SK-N-DZ (cell line): ENCODE data around the gene SMARCA4.
"Not testable (repeated sequence)": the region's sequence is repeated elsewhere in the genome, so short reads cannot be mapped to it uniquely, and the experiment has no call there.

Experiments used
- DNase-seq: peaks from one replicate; pipeline ENCODE4 v3.0.0-alpha.2; 2015; ENCODE audit warnings: low spot score

Gene SMARCA4

DNA sequence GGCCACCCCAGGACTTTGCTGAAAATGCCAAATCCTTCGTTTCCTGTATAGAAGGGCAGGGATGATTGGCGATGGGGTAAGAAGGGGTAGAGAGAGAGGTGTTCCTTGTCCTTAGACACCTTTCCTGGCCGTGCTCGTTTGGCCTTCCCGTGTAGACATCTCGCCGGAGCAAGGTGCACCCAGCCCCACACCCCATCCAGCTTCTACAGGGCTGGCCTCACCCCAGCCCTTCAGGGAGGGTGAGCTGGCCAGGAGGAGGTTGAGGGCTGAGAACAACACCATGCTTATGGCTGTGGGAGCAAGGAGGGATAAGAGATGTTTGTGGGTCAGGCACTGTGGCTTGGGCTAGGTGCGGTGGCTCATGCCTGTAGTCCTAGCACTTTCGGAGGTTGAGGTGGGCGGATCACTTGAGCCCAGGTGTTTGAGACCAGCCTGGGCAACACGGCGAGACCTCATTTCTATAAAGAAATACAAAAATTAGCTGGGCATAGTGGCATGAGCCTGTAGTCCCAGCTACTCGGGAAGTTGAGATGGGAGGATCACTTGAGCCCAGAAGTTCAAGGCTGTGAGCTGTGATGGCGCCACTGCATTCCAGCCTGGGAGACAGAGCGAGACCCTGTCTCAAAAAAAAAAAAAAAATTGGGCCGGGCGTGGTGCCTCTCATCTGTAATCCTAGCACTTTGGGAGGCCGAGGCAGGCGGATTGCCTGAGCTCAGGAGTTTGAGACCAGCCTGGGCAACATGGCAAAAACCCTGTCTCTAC lies 15.5 kb downstream of the SMARCA4 start:
- DNase-seq: no peak

DNA sequence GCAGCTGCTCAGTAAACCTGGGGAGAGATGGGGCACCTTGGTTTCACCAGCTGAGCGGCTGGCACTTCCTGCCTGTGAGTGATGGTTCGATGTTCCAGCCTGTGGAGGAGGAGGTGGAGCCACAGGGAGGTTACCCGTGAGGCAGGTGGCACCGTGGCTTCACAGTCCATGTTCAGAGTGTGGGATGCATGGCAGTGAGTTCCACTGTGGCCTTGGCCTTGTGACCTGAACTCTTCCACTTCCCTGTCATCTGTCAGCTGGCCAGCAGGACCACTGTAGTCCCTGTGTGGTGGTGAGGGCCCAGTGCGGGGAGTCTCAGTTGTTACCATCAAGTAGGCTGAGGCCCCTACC lies 16.9 kb downstream of the SMARCA4 start:
- DNase-seq: no peak

DNA sequence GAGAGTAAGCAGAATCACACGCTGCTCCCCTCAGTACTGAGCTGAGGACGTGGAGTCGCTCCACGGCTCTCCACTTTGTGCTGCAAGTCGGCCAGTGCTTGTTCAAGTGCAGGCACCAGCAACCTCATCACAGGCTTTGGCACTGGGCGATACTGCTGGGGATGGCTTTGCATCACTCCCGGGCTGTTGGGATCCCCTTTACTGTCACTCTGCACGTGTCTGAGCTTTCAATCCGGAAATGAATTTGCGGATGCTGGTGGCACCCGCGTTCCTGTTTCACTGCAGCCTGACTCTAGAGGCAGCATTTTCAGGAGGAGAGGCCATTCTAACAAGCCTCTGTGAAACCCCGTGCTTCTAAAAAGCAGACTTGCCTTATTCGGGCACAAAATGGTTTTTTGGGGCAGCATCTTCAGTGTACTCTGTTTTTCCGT lies 19.1 kb downstream of the SMARCA4 start:
- DNase-seq: no peak

DNA sequence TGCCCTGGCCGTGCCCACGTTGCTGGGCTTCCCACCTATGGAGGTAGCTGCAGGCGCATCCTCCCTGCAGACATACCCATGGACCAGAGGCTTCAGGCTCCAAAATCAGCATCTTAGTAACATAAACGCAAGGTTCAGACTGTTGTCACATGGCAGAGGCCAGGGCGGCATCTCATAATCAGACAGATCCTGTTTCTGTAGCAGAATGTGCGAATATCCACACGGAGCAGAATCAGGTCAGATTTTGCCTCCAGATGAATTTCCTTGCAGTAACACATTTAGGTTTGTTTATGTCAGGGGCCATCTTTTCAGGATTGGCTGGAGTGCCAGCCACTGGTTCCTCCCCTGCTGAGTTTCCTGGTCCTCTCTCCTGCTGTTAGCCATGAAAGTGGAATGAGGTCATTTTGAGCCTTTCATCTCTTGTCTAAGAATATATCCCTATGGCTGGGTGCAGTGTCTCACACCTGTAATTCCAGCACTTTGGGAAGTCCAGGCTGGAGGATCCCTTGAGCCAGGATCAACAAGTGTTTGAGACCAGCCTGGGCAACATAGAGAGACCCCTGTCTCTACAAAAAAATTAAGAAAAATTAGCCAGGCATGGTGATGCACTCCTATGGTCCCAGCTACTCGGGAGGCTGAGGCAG lies 20.5 kb downstream of the SMARCA4 start:
- no peak for DNase-seq

- DNase-seq: no peak
These were observed 22.2 kb downstream of the SMARCA4 start for GRCh38 chr19:10983026-10983425.

- DNase-seq: no peak
These were observed 23.4 kb downstream of the SMARCA4 start for GRCh38 chr19:10984166-10984735.

DNA sequence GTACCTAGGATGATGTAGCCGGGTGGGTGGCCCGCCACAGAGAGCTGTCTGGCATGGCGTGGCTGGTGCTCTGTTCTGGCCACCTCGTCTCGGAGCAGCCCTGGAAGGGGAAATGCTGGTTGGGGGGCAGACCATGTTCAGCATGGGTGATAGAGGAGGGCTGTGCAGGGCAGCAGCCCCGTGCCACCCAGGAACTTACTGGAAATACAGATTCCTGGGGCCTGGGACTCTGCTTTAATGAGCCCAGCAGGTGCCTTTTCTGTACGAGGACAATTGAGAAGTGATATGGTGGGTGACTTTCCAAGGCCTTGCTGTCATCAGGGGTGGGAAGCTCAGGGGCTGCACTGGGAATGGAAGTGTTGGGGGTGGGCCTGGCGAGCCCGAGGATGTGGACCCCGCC lies 24.7 kb downstream of the SMARCA4 start:
- no peak for DNase-seq

DNA sequence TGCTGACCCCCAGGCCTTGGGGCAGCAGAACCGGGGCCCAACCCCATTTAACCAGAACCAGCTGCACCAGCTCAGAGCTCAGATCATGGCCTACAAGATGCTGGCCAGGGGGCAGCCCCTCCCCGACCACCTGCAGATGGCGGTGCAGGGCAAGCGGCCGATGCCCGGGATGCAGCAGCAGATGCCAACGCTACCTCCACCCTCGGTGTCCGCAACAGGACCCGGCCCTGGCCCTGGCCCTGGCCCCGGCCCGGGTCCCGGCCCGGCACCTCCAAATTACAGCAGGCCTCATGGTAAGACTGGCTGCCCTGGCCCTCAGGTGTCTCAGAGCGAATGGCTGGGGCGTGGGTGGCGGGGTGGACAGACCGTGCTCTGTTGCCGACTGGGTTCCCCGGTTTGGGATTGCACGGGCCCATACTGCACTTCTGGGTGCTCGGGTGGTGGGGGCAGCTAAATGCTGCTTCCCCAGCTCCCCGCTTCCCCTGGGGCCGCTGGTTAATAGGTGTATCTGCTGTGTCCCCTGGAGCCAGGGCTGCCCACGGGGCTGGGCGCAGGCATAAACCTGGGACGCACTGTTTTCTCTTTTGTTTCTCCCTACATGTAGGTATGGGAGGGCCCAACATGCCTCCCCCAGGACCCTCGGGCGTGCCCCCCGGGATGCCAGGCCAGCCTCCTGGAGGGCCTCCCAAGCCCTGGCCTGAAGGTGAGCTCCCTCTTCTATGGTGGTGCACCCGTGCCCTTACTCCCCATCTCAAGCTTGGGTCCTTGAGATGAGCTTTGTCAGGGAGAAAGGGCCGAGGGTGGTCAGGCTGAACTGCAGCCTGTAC lies 25.7 kb downstream of the SMARCA4 start:
- DNase-seq: no peak

DNA sequence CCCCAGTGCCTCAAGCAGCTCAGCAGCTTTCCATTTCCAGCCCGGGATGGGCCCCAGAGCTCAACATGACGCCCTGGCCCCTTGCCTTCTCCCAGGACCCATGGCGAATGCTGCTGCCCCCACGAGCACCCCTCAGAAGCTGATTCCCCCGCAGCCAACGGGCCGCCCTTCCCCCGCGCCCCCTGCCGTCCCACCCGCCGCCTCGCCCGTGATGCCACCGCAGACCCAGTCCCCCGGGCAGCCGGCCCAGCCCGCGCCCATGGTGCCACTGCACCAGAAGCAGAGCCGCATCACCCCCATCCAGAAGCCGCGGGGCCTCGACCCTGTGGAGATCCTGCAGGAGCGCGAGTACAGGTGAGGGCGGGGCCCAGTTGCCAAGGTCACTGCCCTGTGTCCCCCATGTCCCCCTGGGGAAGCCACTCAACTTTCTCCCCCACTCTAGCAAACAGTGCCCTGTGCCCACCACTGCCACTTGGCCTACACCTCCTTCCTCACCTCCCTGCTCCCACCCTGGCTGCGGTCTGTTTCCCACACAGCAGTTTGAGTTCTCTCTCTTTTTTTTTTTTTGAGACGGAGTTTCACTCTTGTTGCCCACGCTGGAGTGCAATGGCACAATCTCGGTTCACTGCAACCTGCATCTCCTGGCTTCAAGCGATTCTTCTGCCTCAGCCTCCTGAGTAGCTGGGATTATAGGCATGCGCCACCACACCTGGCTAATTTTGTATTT lies 26.9 kb downstream of the SMARCA4 start:
- no peak for DNase-seq

DNA sequence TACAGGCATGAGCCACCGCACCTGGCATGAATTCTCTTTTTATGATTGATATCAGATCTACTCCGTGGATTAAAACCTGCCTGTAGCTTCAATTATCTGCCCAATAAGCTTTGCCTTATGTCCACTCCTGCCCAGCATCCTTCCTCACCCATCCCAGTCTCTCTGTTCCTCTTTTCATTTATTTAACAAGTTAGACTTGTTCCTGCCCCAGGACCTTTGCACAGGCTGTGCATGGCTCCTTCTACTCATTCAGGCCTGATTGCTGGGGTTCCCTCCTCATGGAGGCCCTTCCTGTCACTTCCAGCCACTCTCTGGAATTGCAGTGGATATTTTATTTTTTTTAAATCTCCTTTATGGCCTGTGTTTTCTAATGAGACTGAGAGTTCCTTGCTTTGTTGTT lies 27.6 kb downstream of the SMARCA4 start:
- DNase-seq: no peak

DNA sequence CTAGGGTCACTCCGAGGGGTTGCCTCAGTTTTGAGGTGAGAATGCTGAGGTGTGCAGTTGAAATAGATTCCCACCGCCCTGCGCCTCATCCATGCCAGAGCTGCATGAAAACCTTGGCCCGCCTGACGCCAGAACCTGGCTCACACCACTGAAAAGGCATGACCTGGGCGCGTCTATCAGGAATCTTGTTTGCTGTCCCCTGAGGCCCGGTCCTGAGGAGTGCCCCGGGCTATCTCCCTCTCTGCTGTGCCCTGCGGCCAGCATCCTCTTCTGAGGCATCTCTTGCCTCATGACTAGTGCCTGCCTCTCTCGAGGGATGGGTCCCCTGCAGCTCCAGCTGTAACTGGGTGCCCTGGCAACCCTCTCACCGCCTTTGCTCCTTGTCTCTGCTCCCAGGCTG lies 28.1 kb downstream of the SMARCA4 start:
- no peak for DNase-seq

DNA sequence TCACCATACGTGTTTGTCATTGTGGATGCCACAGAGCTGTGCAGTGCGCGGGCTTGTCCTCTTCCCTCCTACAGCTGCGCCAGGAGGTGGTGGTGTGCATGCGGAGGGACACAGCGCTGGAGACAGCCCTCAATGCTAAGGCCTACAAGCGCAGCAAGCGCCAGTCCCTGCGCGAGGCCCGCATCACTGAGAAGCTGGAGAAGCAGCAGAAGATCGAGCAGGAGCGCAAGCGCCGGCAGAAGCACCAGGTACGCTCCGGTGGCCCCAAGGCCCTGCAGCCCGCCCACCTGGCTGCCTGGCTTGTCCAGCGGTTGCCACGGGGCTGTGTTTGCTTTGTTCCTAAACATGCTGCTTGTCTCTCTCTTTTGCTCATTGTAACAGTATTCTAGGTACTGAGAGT lies 30.2 kb downstream of the SMARCA4 start:
- DNase-seq: no peak

GRCh38 chr19:10991521-10992081 lies 30.8 kb downstream of the SMARCA4 start:
- DNase-seq: no peak

DNA sequence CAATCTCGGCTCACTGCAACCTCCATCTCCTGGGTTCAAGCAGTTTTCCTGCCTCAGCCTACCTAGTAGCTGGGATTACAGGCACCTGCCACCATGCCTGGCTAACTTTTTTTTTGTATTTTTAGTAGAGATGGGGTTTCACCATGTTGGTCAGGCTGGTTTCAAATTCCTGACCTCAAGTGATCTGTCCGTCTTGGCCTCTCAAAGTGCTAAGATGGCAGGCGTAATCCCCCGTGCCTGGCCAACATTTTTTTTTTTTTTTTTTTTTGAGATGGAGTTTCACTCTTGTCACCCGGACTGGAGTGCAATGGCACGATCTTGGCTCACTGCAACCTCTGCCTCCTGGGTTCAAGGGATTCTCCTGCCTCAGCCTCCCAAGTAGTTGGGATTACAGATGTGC lies 31.3 kb downstream of the SMARCA4 start:
- not testable (repeated sequence) for DNase-seq

- DNase-seq: no peak
These were observed 35.2 kb downstream of the SMARCA4 start for GRCh38 chr19:10995926-10996600.

- no peak for DNase-seq
These were observed 37.3 kb downstream of the SMARCA4 start for GRCh38 chr19:10998045-10998533.

- no peak for DNase-seq
These were observed 37.8 kb downstream of the SMARCA4 start for GRCh38 chr19:10998666-10999065.

GRCh38 chr19:11005521-11005920 lies 44.7 kb downstream of the SMARCA4 start:
- no peak for DNase-seq

- DNase-seq: no peak
These were observed 46.6 kb downstream of the SMARCA4 start for GRCh38 chr19:11007385-11007784.

DNA sequence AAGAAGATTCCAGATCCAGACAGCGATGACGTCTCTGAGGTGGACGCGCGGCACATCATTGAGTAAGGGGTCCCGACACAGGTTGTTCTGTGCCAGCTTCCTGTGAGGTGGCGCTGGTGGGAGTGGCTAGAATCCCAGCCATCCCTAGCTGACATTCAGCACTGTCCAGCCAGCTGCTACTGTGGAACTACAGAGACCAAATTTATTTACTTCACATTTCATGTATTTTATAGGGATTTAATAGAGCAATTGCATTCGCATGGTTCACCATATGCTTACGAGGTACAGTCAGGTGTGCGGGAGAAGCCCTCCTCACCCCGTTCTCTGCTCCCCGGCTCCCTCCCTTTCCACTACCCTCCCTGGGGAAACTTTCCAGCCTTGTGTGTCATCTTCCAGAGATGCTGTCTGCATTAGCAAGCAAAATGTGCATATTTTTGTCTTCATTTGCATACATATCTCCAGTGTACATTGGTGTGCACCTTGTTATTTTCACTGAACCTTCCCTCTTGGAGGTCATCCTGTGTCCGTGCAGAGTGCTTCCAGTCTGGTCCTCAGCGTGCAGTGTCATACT lies 47.2 kb downstream of the SMARCA4 start:
- DNase-seq: no peak
